LNCAP (cell line): ENCODE measurements around the gene MAP2K2.

Source experiments
- TF ChIP-seq, protein P1 (sequence below): fragments of 450-650 bp; IDR thresholded peaks from 2 replicates; pipeline ENCODE4 v1.5.1; 2017; ENCODE audit warnings: mild to moderate bottlenecking

Gene MAP2K2

DNA sequence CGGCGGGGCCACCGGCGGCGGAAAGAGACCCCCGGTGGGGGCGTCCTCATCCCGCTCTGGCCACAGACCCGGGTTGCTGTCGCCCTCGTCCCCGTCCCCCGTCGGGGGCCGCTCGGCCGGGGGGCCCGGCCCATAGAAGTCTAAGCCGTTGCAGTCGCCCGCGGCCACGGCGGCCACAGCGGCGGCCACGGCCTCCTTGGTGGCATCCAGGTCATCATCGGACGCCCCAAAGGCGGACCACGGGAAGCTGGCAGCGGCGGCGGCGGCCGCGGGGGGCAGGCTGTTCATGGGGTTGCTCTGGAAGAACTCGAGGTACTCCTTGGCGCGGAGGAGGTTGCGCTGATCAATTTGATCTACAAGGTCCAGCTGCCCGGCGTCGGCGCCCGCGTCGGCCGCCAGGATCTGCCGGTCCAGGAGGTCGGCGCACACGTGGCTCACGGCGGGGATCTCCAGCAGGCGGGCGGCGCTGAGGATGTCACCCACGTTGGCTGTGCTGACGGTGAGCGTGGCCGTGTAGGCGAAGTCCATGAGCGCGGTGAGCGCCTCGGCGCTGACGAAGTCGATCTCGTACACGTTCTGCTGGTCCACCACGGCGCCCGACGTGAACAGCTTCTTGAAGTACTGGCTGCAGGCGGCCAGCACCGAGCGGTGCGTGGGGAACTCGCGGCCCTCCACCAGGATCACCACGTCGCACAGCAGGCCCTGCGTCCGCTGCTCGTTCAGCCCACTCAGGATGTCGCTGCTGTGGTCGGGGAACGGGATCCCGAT is 69.3 kb downstream of the MAP2K2 start:
- TF ChIP-seq, protein P1, sequence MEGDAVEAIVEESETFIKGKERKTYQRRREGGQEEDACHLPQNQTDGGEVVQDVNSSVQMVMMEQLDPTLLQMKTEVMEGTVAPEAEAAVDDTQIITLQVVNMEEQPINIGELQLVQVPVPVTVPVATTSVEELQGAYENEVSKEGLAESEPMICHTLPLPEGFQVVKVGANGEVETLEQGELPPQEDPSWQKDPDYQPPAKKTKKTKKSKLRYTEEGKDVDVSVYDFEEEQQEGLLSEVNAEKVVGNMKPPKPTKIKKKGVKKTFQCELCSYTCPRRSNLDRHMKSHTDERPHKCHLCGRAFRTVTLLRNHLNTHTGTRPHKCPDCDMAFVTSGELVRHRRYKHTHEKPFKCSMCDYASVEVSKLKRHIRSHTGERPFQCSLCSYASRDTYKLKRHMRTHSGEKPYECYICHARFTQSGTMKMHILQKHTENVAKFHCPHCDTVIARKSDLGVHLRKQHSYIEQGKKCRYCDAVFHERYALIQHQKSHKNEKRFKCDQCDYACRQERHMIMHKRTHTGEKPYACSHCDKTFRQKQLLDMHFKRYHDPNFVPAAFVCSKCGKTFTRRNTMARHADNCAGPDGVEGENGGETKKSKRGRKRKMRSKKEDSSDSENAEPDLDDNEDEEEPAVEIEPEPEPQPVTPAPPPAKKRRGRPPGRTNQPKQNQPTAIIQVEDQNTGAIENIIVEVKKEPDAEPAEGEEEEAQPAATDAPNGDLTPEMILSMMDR, result no peak

DNA sequence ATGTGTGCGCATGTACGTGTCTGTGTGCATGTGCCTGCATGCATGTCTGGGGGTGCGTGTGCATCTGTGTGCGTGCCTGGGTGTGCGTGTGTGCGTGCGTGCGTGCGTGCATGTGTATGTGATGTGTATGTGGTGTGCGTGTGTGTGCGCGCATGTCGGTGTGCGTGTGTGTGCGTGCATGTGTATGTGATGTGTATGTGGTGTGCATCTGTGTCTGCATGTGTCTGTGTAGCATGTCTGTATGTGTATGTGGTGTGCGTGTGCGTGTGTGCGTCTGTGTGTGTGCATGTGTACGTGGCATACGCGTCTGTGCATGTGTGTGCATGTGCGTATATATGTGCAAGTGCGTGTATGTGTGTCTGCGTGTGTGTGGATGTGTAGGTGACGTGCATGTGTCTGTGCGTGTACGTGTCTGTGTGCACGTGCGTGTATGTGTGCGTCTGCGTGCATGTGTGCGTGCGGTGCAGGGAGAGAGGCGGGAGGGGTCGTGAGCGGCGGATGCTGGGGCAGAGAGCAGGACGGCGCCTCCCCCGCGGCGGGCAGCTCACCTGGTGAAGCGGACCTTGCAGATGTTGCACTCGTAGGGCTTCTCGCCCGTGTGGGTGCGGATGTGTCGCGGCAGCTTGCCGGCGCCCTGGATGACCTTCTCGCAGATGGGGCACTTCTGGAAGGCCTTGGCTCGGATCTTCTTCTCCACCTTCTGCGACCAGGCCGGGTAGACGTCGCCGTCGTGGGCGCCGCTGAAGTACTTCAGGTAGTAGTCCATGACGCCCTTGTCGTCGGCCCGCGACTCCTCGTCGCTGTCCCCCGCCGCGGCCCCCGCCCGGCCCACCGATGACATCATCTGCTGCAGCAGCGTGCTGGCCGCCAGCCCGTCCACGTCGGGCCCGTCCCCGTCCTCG is 70.2 kb downstream of the MAP2K2 start:
- TF ChIP-seq, protein P1, result no peak

DNA sequence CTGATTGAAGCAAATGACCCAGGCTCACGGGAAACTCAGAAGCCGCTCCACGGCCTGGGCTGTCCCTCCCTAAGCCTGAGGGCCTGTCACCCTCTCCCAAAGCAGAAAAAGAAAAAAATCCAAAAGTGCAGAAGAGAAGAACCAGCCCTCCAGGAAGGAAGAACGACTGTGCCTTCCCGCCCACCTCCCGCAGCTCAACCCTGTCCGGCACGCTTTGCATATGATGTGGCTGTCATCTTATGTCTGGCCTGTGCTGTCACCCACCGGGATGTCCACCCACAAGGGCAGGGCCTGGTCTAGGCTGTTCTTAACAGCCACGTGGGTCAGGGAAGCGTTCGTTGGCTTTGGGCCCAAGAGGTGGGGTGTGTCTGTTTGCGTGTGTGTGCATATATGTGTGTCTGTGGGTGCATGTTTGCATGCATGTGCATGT is 70.9 kb downstream of the MAP2K2 start:
- TF ChIP-seq, protein P1, result no peak

DNA sequence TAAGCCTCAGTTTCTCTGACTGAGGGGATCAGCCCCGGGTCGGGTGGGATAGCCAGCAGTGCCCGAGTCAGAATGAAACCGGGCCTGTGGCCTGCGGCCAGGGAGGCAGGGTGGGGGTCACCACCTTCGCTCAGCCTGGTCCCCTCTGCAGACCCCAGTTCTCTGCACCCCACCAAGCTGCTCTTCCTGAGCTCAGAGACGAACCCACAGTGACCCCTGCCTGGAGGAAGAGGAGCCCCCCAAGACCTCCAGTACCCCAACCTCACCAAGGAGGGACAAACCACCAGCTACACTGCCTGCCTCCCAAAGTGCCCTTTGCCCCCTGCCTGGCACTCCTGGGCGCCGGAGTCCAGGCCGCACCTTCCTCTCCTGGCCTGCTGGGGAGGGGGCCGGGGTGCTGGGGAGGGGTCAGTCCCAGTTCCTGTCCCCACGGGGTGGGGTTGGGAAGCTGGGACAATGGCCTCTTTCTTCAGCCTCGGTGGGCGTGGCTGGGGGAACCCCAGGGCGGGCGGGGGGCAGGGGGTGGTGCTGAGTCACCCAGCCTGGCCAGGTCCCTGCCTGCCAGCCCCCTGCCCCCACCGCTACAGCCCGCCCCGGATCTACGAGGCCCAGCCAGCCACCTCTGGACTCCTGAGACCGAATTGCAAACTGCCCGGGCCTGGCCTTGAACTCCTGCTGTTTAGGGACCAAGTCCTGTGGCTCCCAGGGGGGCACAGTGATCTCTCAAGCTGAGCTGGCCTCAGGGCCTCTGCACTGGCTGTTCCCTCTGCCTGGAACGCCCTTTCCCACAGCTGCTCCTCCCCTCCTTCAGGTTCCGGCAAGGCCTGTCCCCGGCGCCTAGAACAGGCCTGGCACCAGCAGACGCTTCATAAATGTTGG is 71.6 kb downstream of the MAP2K2 start:
- TF ChIP-seq, protein P1, result no peak

DNA sequence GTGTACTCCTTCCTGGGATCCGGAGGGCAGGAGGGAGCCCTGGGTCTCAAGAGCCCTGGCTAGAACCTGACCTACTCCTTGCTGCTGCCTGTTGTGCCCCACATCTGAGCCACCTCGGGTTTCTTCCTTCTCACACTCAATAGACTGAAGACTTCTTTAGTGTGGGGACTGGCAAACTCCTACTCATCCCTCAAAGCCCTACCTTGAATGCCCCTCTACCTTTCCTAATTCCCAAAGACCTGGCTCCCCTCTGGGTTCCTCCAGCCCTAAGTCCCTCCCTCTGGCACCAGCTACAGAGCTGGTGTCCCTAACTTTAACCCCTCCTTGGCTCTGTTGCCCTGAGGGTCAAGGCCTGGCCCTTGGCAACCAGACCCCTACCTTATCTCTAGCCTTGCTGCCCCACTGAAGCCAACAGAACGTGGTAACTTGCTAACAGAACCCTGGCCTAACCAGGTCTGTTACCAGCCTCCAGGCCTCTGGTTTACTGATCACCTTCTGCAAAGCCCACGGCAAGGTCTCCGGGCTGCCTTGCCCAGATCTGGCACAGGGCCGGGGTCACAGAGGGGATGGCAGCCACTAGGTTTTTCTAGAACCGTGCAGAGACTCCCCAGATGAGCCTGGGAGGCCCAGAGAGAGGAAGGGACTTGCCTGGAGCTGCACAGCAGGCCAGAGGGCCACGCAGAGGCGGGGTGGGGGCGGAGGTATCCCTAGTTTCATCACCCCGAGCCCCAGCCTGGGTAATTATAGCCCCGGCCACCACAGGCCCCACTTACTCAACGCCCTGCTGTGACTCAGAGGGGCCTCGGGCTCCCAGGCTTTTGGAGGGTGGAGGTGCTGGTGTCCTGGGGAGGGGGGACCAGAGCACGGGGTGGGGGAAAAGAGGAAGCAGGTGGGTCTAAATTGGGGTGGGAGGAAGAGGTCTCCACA is 72.5 kb downstream of the MAP2K2 start:
- TF ChIP-seq, protein P1, result no peak

DNA sequence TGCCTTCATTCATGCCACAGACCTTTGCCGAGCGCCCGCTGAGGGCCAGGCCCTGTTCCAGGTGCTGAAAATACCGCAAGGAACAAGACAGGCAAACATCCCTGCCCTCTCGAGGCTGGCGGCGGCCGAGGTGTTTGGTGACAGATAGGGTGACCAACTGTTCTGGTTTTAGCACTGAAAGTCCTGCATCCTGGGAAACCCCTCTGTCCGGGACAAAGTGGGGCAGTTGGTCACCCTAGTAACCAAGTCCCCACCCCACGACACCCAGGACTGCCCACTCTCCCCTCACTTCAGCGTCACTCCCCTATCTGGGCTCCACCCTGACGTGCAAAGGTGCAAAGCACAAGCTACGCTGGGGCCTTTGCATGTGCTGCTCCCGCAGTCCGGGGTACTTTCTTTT is 74.5 kb downstream of the MAP2K2 start:
- TF ChIP-seq, protein P1, result no peak
